Hepatocyte (in vitro differentiated cells): Measurements from ENCODE around the gene EXD1. TPM values are rescaled to one million over a fixed set of nuclear protein-coding genes. Genes with fewer than 3 reads are reported as not detected.
A peak's percentile ranks its signal among the peaks of the same experiment; 100 is the strongest.
"Not testable (repeated sequence)": the region's sequence is repeated elsewhere in the genome, so short reads cannot be mapped to it uniquely, and the experiment has no call there.

ENCODE experiments used
- DNase-seq: peaks from one replicate; pipeline ENCODE4 v3.0.0-alpha.2; 2016; ENCODE audit warnings: low spot score
- H2AFZ ChIP-seq: fragments of 200-600 bp; sonication (generic); 2 replicates; pipeline ENCODE4 v1.6.0; 2016; ENCODE audit warnings: antibody characterized with exemption, mild to moderate bottlenecking
- H3K27ac ChIP-seq: fragments of 200-600 bp; sonication (generic); 2 replicates; pipeline ENCODE4 v1.5.1; 2016; ENCODE audit warnings: mild to moderate bottlenecking
- H3K27me3 ChIP-seq: fragments of 200-600 bp; sonication (generic); 2 replicates; pipeline ENCODE4 v1.6.1; 2016
- H3K36me3 ChIP-seq: fragments of 200-600 bp; sonication (generic); replicated peaks from 2 replicates; pipeline ENCODE4 v1.5.1; 2016; ENCODE audit warnings: low read depth; ENCODE audit not compliant: insufficient read depth
- H3K4me1 ChIP-seq: fragments of 200-600 bp; sonication (generic); 2 replicates; pipeline ENCODE4 v1.5.1; 2016; ENCODE audit warnings: mild to moderate bottlenecking, moderate library complexity; ENCODE audit not compliant: insufficient read depth
- H3K4me2 ChIP-seq: fragments of 200-600 bp; sonication (generic); 2 replicates; pipeline ENCODE4 v1.6.0; 2016
- H3K4me3 ChIP-seq: fragments of 200-600 bp; sonication (generic); 2 replicates; pipeline ENCODE4 v1.5.1; 2016; ENCODE audit warnings: mild to moderate bottlenecking
- H3K79me2 ChIP-seq: fragments of 200-600 bp; sonication (generic); 2 replicates; pipeline ENCODE4 v1.6.0; 2017; ENCODE audit warnings: mild to moderate bottlenecking
- H3K9me2 ChIP-seq: fragments of 200-600 bp; sonication (generic); replicated peaks from 2 replicates; pipeline ENCODE4 v1.6.0; 2017; ENCODE audit warnings: mild to moderate bottlenecking; ENCODE audit not compliant: insufficient read depth
- H3K9me3 ChIP-seq: fragments of 200-600 bp; sonication (generic); 2 replicates; pipeline ENCODE4 v1.5.1; 2016; ENCODE audit warnings: low read depth, mild to moderate bottlenecking
- H4K20me1 ChIP-seq: fragments of 200-600 bp; sonication (generic); 2 replicates; pipeline ENCODE4 v1.6.0; 2016; ENCODE audit warnings: mild to moderate bottlenecking; ENCODE audit not compliant: insufficient read depth, poor library complexity, severe bottlenecking
- CTCF ChIP-seq: fragments of 200-600 bp; sonication (generic); IDR thresholded peaks from 2 replicates; pipeline ENCODE4 v1.5.1; 2016; ENCODE audit warnings: antibody characterized with exemption, mild to moderate bottlenecking; ENCODE audit not compliant: poor library complexity
- EZH2 ChIP-seq: fragments of 200-600 bp; sonication (generic); IDR thresholded peaks from 2 replicates; pipeline ENCODE4 v1.6.1; 2016; ENCODE audit warnings: antibody characterized with exemption, mild to moderate bottlenecking, borderline replicate concordance
- EZH2phosphoT487 ChIP-seq: fragments of 200-600 bp; sonication (generic); IDR thresholded peaks from one replicate; pipeline ENCODE4 v1.6.1; 2018; ENCODE audit warnings: antibody characterized with exemption, mild to moderate bottlenecking, low read depth, moderate library complexity; ENCODE audit not compliant: unreplicated experiment, severe bottlenecking
- WGBS: methylation state at CpG from one replicate; pipeline ENCODE4 v1.1.6; 2016; ENCODE audit warnings: low lambda C conversion rate; ENCODE audit errors: missing lambda C conversion rate; 5-methylcytosine and 5-hydroxymethylcytosine counted together
- polyA plus RNA-seq: library from polyadenylated mRNA; unstranded; fragments of >200 nt; fragmentation: Nextera tagmentation; extraction: Ambion mirVana; gene quantifications from 2 replicates; pipeline ENCODE4 v1.2.1, GENCODE V29; 2016
- total RNA-seq: library from RNA; depleted of rRNA; stranded (reverse); fragments of >200 nt; gene quantifications from 2 replicates; pipeline ENCODE4 v1.2.3, GENCODE V29; 2014

The EXD1 gene
- total and polyA plus RNA-seq, 2 experiments from 2014 or later: not detected

- no peak overlapping the region for H2AFZ ChIP-seq
- peak; percentile 61 for DNase-seq
- H3K36me3 ChIP-seq: no peaks in the 10 kb centered on the region
- TF ChIP-seq EZH2phosphoT487 (no peak), EZH2 (no peak), CTCF (no peak)
- peaks cover 18% of the 10 kb centered on the region for H3K4me1 ChIP-seq
- no peaks in the 10 kb centered on the region for H3K27me3 ChIP-seq
- no peak overlapping the region for H3K4me3 ChIP-seq
- 63% methylated on average over 6 of the region's 6 CpGs for WGBS
- H3K9me3 ChIP-seq: no peaks in the 10 kb centered on the region
- H3K27ac ChIP-seq: peak overlapping the region; percentile 73
- H3K79me2 ChIP-seq: peaks cover 58% of the 10 kb centered on the region
- no peaks in the 10 kb centered on the region for H3K9me2 ChIP-seq
- no peaks in the 10 kb centered on the region for H4K20me1 ChIP-seq
- H3K4me2 ChIP-seq: peak overlapping the region; percentile 43
Observed at GRCh38 chr15:41241221-41241964, 10.8 kb upstream of the EXD1 start.

- no peaks in the 10 kb centered on the region for H3K9me2 ChIP-seq
- peaks cover 20% of the 10 kb centered on the region for H3K4me1 ChIP-seq
- TF ChIP-seq EZH2phosphoT487: no peak
- no peak for TF ChIP-seq EZH2
- no peak for TF ChIP-seq CTCF
- no peak overlapping the region for H3K27ac ChIP-seq
- H3K27me3 ChIP-seq: no peaks in the 10 kb centered on the region
- WGBS: 75% methylated on average over 5 of the region's 5 CpGs
- H3K4me2 ChIP-seq: no peak overlapping the region
- no peaks in the 10 kb centered on the region for H3K36me3 ChIP-seq
- H3K79me2 ChIP-seq: peaks cover 87% of the 10 kb centered on the region
- no peaks in the 10 kb centered on the region for H3K9me3 ChIP-seq
- H4K20me1 ChIP-seq: no peaks in the 10 kb centered on the region
- H2AFZ ChIP-seq: no peak overlapping the region
- DNase-seq: no peak
- H3K4me3 ChIP-seq: no peak overlapping the region
Observed at GRCh38 chr15:41238100-41238499, 7.5 kb upstream of the EXD1 start.

GRCh38 chr15:41235929-41236328 lies 5.4 kb upstream of the EXD1 start:
- TF ChIP-seq EZH2phosphoT487: no peak
- no peak for TF ChIP-seq EZH2
- no peak for TF ChIP-seq CTCF
- H3K27ac ChIP-seq: no peak overlapping the region
- peaks cover 18% of the 10 kb centered on the region for H3K4me1 ChIP-seq
- H3K4me2 ChIP-seq: no peak overlapping the region
- H3K9me3 ChIP-seq: no peaks in the 10 kb centered on the region
- H3K4me3 ChIP-seq: no peak overlapping the region
- H4K20me1 ChIP-seq: no peaks in the 10 kb centered on the region
- H3K9me2 ChIP-seq: no peaks in the 10 kb centered on the region
- H3K27me3 ChIP-seq: no peaks in the 10 kb centered on the region
- H3K79me2 ChIP-seq: peaks cover 93% of the 10 kb centered on the region
- H3K36me3 ChIP-seq: no peaks in the 10 kb centered on the region
- DNase-seq: no peak
- H2AFZ ChIP-seq: no peak overlapping the region

GRCh38 chr15:41235228-41235627 lies 4.7 kb upstream of the EXD1 start:
- peaks cover 13% of the 10 kb centered on the region for H3K4me1 ChIP-seq
- DNase-seq, H3K9me3 ChIP-seq, H4K20me1 ChIP-seq, H3K9me2 ChIP-seq, H2AFZ ChIP-seq, H3K27me3 ChIP-seq, H3K4me2 ChIP-seq, H3K4me3 ChIP-seq, H3K27ac ChIP-seq, H3K36me3 ChIP-seq: not testable (repeated sequence)
- H3K79me2 ChIP-seq: peaks cover 89% of the 10 kb centered on the region
- 96% methylated on average over 5 of the region's 5 CpGs for WGBS
